ENCODE measurements around the gene COLQ.

GRCh38 chr3:15440891-15441290, 80.6 kb downstream of the COLQ start:
- TF ChIP-seq EZH2phosphoT487 (IDR thresholded peaks at IDR 0.05; ENCODE audit: insufficient read depth, low read depth) (no peak), EZH2 (IDR thresholded peaks at IDR 0.05; ENCODE audit: insufficient read depth, poor library complexity, severe bottlenecking) (no peak)
